MM.1S (cell line): Measurements from ENCODE around the gene THOP1.

Source experiments
- DNase-seq: peaks from one replicate; pipeline ENCODE4 v3.0.0-alpha.2; 2015
- H2AFZ ChIP-seq: fragments of 300-600 bp; sonication (generic); 2 replicates; pipeline ENCODE4 v1.6.0; 2016; ENCODE audit warnings: antibody characterized with exemption, low read length
- H3F3A ChIP-seq: fragments of 300-600 bp; sonication (generic); 2 replicates; pipeline ENCODE4 v1.6.1; 2016; ENCODE audit warnings: mild to moderate bottlenecking, antibody characterized with exemption, low read length, moderate library complexity, mixed read lengths; ENCODE audit not compliant: insufficient read depth
- H3K27ac ChIP-seq: fragments of 300-600 bp; sonication (generic); 2 replicates; pipeline ENCODE4 v1.5.1; 2016; ENCODE audit warnings: mild to moderate bottlenecking, low read length
- H3K27me3 ChIP-seq: fragments of 300-600 bp; sonication (generic); replicated peaks from 2 replicates; pipeline ENCODE4 v1.6.0; 2016; ENCODE audit warnings: low read length; ENCODE audit not compliant: insufficient read depth
- H3K36me3 ChIP-seq: fragments of 300-600 bp; sonication (generic); replicated peaks from 2 replicates; pipeline ENCODE4 v1.6.1; 2016; ENCODE audit warnings: mild to moderate bottlenecking, low read length, mixed read lengths; ENCODE audit not compliant: insufficient read depth
- H3K4me1 ChIP-seq: fragments of 300-600 bp; sonication (generic); 2 replicates; pipeline ENCODE4 v1.6.1; 2016; ENCODE audit warnings: low read length, mixed read lengths
- H3K4me2 ChIP-seq: fragments of 300-600 bp; sonication (generic); 2 replicates; pipeline ENCODE4 v1.6.0; 2016; ENCODE audit warnings: low read depth, low read length
- H3K4me3 ChIP-seq: fragments of 300-600 bp; sonication (generic); 2 replicates; pipeline ENCODE4 v1.5.1; 2016; ENCODE audit warnings: low read length, mixed read lengths
- H3K79me2 ChIP-seq: fragments of 300-600 bp; sonication (generic); 2 replicates; pipeline ENCODE4 v1.6.1; 2016; ENCODE audit warnings: mixed run types, low read length, mixed read lengths
- H3K9ac ChIP-seq: fragments of 300-600 bp; sonication (generic); 2 replicates; pipeline ENCODE4 v1.6.1; 2016; ENCODE audit warnings: low read length, mixed read lengths
- H3K9me2 ChIP-seq: fragments of 300-600 bp; sonication (generic); replicated peaks from 2 replicates; pipeline ENCODE4 v1.6.1; 2016; ENCODE audit warnings: mild to moderate bottlenecking, low read length, mixed read lengths; ENCODE audit not compliant: insufficient read depth
- H3K9me3 ChIP-seq: fragments of 300-600 bp; sonication (generic); replicated peaks from 2 replicates; pipeline ENCODE4 v1.6.1; 2016; ENCODE audit warnings: mild to moderate bottlenecking, low read length, mixed read lengths; ENCODE audit not compliant: insufficient read depth
- H4K20me1 ChIP-seq: fragments of 300-600 bp; sonication (generic); 2 replicates; pipeline ENCODE4 v1.6.1; 2016; ENCODE audit warnings: mild to moderate bottlenecking, low read length, moderate library complexity, mixed read lengths; ENCODE audit not compliant: insufficient read depth
- CTCF ChIP-seq: fragments of 300-600 bp; sonication (generic); IDR thresholded peaks from 2 replicates; pipeline ENCODE4 v1.5.1; 2016; ENCODE audit warnings: antibody characterized with exemption, low read length, mixed read lengths
- EZH2 ChIP-seq: fragments of 300-600 bp; sonication (generic); optimal IDR thresholded peaks from 2 replicates; pipeline ENCODE3; 2017; ENCODE audit warnings: low read depth, mild to moderate bottlenecking, antibody characterized with exemption, low read length, mixed read lengths
- EZH2phosphoT487 ChIP-seq: fragments of 300-600 bp; sonication (generic); IDR thresholded peaks from 2 replicates; pipeline ENCODE4 v1.6.1; 2018; ENCODE audit warnings: antibody characterized with exemption, low read length

Gene THOP1

GRCh38 chr19:2827840-2828489, 42.7 kb downstream of the THOP1 start:
- Histone ChIP-seq H3K9me3 (no peaks in the 10 kb centered on the region), H3K36me3 (no peaks in the 10 kb centered on the region), H4K20me1 (no peaks in the 10 kb centered on the region), H3K79me2 (no peaks in the 10 kb centered on the region), H3K4me2 (no peak overlapping the region), H2AFZ (no peak overlapping the region), H3K4me1 (no peaks in the 10 kb centered on the region), H3K27ac (no peak overlapping the region), H3F3A (no peaks in the 10 kb centered on the region), H3K4me3 (no peak overlapping the region), H3K27me3 (no peaks in the 10 kb centered on the region), H3K9ac (no peak overlapping the region), H3K9me2 (no peaks in the 10 kb centered on the region)
- TF ChIP-seq EZH2 (no peak), EZH2phosphoT487 (no peak), CTCF (no peak)
- no peak for DNase-seq

DNA sequence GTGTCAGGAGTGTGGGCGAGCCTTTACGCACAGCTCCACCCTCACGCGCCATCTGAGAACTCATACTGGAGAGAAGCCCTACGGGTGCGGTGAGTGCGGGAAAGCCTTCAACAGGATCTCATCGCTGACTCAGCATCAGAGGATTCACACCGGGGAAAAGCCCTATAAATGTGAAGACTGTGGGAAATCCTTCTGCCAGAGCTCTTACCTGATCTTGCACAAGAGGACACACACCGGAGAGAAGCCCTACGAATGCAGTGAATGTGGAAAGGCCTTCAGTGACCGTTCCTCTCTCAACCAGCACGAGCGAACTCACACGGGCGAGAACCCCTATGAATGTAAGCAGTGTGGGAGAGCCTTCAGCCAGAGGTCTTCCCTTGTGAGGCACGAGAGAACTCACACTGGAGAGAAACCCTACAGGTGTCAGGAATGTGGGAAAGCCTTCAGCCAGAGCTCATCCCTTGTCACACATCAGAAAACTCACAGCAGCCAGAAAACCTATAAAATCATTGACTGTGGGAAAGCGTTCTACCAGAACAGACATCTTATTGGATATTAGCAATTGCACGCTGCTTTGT, 49.1 kb downstream of the THOP1 start:
- H3F3A ChIP-seq, result no peaks in the 10 kb centered on the region
- H4K20me1 ChIP-seq, result no peaks in the 10 kb centered on the region
- TF ChIP-seq CTCF, result no peak
- no peak for TF ChIP-seq EZH2
- no peaks in the 10 kb centered on the region for H3K27me3 ChIP-seq
- H3K9me3 ChIP-seq, result no peaks in the 10 kb centered on the region
- no peak overlapping the region for H3K27ac ChIP-seq
- H3K4me3 ChIP-seq, result no peak overlapping the region
- H3K4me1 ChIP-seq, result no peaks in the 10 kb centered on the region
- H3K36me3 ChIP-seq, result 0 out of 2 replicates have a peak, but pooled peaks cover 2% of the 10 kb centered on the region
- H3K9ac ChIP-seq, result no peak overlapping the region
- no peak overlapping the region for H3K4me2 ChIP-seq
- DNase-seq, result no peak
- no peak overlapping the region for H2AFZ ChIP-seq
- no peaks in the 10 kb centered on the region for H3K9me2 ChIP-seq
- H3K79me2 ChIP-seq, result no peaks in the 10 kb centered on the region

GRCh38 chr19:2837430-2837829, 52.1 kb downstream of the THOP1 start:
- H3K27me3 ChIP-seq, result peaks cover 5% of the 10 kb centered on the region; the same call in 1 of the 2 replicates
- H3K9me2 ChIP-seq, result no peaks in the 10 kb centered on the region
- H3K4me2 ChIP-seq, result no peak overlapping the region
- no peak for DNase-seq
- H2AFZ ChIP-seq, result no peak overlapping the region
- 0 out of 2 replicates have a peak, but pooled peaks cover 2% of the 10 kb centered on the region for H3K36me3 ChIP-seq
- H3K27ac ChIP-seq, result no peak overlapping the region
- H3K4me1 ChIP-seq, result 0 out of 2 replicates have a peak, but pooled peaks cover 3% of the 10 kb centered on the region
- H3K4me3 ChIP-seq, result no peak overlapping the region
- no peaks in the 10 kb centered on the region for H3K79me2 ChIP-seq
- peaks cover 7% of the 10 kb centered on the region; the same call in 1 of the 2 replicates for H3F3A ChIP-seq
- TF ChIP-seq EZH2phosphoT487, result no peak
- TF ChIP-seq EZH2, result no peak
- TF ChIP-seq CTCF, result no peak
- no peaks in the 10 kb centered on the region for H4K20me1 ChIP-seq
- no peaks in the 10 kb centered on the region for H3K9me3 ChIP-seq
- H3K9ac ChIP-seq, result no peak overlapping the region
